Measurements from ENCODE around the gene RNF167. TPM values are rescaled to one million over a fixed set of nuclear protein-coding genes. Genes with fewer than 3 reads are reported as not detected.

Gene RNF167
- total RNA-seq, 1 donor from 2014 or later = 44.1 TPM

DNA sequence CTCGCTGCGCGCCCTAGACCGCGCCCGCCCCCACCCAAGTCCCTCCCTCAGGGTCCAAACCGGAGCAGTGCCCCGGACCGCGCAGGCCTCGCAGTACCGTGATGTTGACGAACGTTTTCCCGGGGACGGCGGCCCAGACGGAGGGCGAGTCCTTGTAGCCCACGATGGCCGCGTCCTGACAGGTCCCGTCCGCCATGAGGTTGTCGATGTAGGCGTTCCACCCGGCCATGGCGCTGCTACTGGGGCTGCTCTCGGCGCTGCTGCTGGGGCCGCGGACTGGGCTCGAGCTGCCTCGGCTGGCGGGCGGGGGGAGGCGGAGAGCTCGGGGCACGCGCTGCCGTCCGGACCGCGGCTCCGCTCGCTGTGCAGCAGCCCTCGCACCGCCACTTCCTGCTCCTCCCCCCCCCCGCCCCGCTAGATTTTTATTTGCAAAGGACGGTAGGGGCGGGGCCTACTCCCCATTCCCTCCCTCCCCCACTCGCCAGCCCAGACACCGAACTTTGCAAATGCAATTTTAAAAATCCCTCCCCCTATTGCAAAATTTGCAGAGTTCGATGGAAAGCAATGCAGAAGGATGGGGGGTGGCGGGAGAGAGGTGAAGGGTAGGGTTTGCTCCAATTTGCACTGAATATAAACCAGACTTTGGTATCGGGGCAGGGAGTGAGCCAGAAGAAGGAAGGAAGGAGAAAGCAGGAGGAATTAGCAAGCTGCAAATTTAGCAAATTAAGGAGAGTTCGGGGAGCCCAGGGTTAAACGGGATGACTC lies 8.3 kb downstream of the RNF167 start, which contains the start of gene PFN1:
Gene PFN1 (minus strand): TSS at position 365 of the 765 bp plus-strand sequence. CDS start 136 bp downstream, at position 229.
- peaks cover 1% of the 10 kb centered on the region for H3K36me3 ChIP-seq (ENCODE audit: control insufficient read depth, insufficient read depth, low read length)
- peak within 1 kb of the TSS; percentile 91 for H3K4me3 ChIP-seq (ENCODE audit: low read depth, low read length)
- H3K27me3 ChIP-seq (ENCODE audit: control insufficient read depth, insufficient read depth, low read length) = no peaks in the 10 kb centered on the region
- TF ChIP-seq, protein P1, sequence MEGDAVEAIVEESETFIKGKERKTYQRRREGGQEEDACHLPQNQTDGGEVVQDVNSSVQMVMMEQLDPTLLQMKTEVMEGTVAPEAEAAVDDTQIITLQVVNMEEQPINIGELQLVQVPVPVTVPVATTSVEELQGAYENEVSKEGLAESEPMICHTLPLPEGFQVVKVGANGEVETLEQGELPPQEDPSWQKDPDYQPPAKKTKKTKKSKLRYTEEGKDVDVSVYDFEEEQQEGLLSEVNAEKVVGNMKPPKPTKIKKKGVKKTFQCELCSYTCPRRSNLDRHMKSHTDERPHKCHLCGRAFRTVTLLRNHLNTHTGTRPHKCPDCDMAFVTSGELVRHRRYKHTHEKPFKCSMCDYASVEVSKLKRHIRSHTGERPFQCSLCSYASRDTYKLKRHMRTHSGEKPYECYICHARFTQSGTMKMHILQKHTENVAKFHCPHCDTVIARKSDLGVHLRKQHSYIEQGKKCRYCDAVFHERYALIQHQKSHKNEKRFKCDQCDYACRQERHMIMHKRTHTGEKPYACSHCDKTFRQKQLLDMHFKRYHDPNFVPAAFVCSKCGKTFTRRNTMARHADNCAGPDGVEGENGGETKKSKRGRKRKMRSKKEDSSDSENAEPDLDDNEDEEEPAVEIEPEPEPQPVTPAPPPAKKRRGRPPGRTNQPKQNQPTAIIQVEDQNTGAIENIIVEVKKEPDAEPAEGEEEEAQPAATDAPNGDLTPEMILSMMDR (IDR thresholded peaks at IDR 0.05; ENCODE audit: insufficient read depth, low read length, poor library complexity, severe bottlenecking) = no peak
- DNase-seq (ENCODE audit: low read depth) = no peak

DNA sequence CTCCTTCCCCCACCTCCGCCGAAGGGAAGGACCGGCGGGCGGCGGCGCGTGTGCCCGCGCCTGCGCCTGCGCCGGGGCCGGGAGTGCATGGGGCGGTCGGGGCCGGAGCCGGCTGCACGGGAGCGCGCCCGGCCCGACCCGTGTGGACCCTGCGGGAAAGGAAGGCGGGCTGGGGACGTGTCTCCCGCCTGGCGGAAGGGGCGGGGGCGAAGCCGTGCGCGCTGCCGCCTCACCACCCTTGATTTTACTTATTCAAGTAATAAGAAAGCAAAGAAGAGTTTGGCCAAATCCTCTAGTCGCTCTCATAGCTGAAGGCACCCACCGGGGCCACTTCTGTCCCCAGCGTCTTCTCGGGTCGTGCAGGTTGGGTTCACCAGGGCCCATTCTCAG lies 8.9 kb downstream of the RNF167 start:
- H3K27me3 ChIP-seq (ENCODE audit: control insufficient read depth, insufficient read depth, low read length) = no peaks in the 10 kb centered on the region
- TF ChIP-seq, protein P1 (IDR thresholded peaks at IDR 0.05; ENCODE audit: insufficient read depth, low read length, poor library complexity, severe bottlenecking) = no peak
- no peak for DNase-seq (ENCODE audit: low read depth)
- H3K4me3 ChIP-seq (ENCODE audit: low read depth, low read length) = peak overlapping the region; percentile 91
- peaks cover 1% of the 10 kb centered on the region for H3K36me3 ChIP-seq (ENCODE audit: control insufficient read depth, insufficient read depth, low read length)

DNA sequence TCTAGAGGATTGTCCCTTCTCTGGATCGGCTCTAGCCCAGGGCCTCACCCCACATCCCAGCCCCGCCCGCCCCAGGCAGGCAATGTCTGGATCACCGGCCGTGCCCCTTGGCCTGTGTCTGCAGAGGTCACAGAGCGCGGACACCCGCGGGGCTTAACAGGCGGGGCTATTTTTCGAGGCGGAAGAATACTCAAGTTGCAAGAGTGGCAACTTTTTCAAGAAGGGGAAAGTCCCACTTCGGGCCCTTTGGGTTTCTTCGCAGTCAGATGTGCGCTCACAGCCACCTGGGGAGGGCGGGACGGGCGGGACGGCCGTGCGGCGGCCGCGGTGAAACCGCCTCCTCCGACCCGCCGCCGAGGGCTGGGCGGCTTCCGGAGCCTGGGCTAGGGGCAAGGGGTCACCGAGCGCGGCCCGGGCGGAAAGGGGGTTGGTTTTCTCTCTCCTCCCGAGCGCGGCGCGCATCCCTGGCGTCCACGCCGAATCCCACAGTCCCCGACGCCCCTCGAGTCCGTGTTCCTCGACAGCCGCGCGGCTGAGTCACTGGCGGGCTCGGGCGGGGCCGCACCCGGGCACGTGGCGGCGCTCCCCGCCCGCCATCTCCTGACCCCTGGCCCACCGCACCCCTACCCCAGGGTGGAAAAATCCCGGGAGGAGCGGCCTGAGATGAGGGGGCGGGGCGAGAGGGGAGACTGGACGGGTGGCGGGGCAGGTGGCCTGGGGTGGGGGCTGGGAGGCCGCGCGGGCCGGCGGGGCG lies 9.4 kb downstream of the RNF167 start:
- H3K4me3 ChIP-seq (ENCODE audit: low read depth, low read length) = peak overlapping the region; percentile 91
- TF ChIP-seq, protein P1 (IDR thresholded peaks at IDR 0.05; ENCODE audit: insufficient read depth, low read length, poor library complexity, severe bottlenecking) = no peak
- no peaks in the 10 kb centered on the region for H3K27me3 ChIP-seq (ENCODE audit: control insufficient read depth, insufficient read depth, low read length)
- no peak for DNase-seq (ENCODE audit: low read depth)
- H3K36me3 ChIP-seq (ENCODE audit: control insufficient read depth, insufficient read depth, low read length) = peaks cover under 1% of the 10 kb centered on the region

DNA sequence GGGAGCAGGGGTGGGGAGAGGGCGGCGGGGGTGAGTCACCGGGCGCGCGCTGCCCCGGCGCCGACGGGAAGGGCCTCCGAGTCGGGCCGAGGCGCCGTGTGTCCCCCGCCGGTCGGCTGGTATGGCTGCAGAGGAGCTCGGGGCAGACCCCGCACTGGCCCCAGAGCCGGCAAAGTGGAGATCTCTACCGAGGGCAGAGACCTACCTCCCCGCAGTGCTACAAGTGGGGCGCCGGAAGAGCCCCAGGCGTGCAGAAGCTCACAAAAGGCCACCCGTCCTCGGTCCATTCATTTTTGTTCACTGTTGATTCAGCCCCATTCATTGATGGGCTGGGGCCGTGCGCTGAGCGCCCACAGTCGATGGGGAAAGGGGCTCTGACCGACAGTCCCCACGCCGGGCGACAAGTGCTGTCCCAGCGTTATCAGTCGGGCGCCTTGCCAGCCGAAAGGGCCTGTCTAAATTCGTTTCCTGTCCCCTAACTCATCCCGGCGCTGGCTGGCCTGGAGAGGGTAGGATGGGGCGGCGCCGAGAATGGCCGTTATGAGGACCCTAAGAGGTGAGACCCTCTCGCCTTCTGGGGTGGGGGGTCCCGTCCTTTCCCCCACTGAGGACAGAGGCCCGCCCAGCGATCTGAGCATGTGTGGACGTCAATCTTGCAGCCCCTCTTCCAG lies 10.1 kb downstream of the RNF167 start:
- no peaks in the 10 kb centered on the region for H3K36me3 ChIP-seq (ENCODE audit: control insufficient read depth, insufficient read depth, low read length)
- no peaks in the 10 kb centered on the region for H3K27me3 ChIP-seq (ENCODE audit: control insufficient read depth, insufficient read depth, low read length)
- TF ChIP-seq, protein P1 (IDR thresholded peaks at IDR 0.05; ENCODE audit: insufficient read depth, low read length, poor library complexity, severe bottlenecking) = no peak
- H3K4me3 ChIP-seq (ENCODE audit: low read depth, low read length) = peak overlapping the region; percentile 34
- DNase-seq (ENCODE audit: low read depth) = no peak

DNA sequence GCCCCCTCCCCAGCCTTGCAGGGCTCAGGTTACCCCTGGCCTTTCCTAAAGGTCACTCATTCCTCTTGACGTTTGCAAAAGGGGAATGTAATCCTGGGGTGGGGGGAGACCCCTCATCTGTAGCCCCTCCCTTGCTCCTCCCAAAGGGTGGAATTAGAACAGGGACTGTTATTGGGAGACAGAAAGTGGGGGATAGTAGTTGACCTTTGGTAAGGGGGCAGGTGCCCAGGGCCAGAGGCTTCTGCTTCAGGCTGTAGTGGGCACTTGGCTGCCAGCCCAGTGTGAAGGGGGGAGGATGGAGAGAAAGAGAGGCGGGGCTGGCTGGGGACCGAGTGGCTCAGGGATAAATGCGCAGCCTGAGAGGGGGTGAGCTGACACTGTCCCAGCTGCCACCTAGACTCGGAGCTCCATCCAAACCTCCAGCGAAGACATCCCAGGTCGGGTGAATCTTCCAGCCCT lies 10.7 kb downstream of the RNF167 start, which contains the start of gene ENO3:
Gene ENO3 (plus strand): TSS at position 374 of the 459 bp plus-strand sequence. CDS start 711 bp downstream, outside the sequence.
- H3K27me3 ChIP-seq (ENCODE audit: control insufficient read depth, insufficient read depth, low read length) = no peaks in the 10 kb centered on the region
- no peaks in the 10 kb centered on the region for H3K36me3 ChIP-seq (ENCODE audit: control insufficient read depth, insufficient read depth, low read length)
- TF ChIP-seq, protein P1 (IDR thresholded peaks at IDR 0.05; ENCODE audit: insufficient read depth, low read length, poor library complexity, severe bottlenecking) = no peak
- peak within 1 kb of the TSS; percentile 34 for H3K4me3 ChIP-seq (ENCODE audit: low read depth, low read length)
- no peak for DNase-seq (ENCODE audit: low read depth)

Measured in kidney epithelial cell (primary cell).